Bronchial epithelial cell (primary cell): ENCODE data around the gene LMX1B. TPM values are rescaled to one million over a fixed set of nuclear protein-coding genes. Genes with fewer than 3 reads are reported as not detected.

Source experiments
- DNase-seq: peaks from one replicate; pipeline ENCODE4 v3.0.0-alpha.2; 2010; ENCODE audit warnings: low read depth
- FAIRE-seq: peaks from 2 replicates; lab custom pipeline; 2011; peaks lifted over from hg19 to GRCh38; lab: Jason Lieb, UNC
- H3K27me3 ChIP-seq: 2 replicates; pipeline ENCODE4 v1.5.1; 2011; ENCODE audit warnings: low read length; ENCODE audit not compliant: control insufficient read depth, insufficient read depth
- H3K36me3 ChIP-seq: 2 replicates; pipeline ENCODE4 v1.5.1; 2011; ENCODE audit warnings: low read length; ENCODE audit not compliant: control insufficient read depth, insufficient read depth
- H3K4me3 ChIP-seq: 2 replicates; pipeline ENCODE4 v1.5.1; 2011; ENCODE audit warnings: mild to moderate bottlenecking, low read depth, low read length, control low read depth
- CTCF ChIP-seq: IDR thresholded peaks from 2 replicates; pipeline ENCODE4 v1.5.1; 2011; ENCODE audit warnings: mild to moderate bottlenecking, moderate library complexity, low read length, control low read depth, inconsistent platforms; ENCODE audit not compliant: insufficient read depth, severe bottlenecking
- total RNA-seq: library from RNA; depleted of rRNA; stranded (reverse); fragments of >200 nt; gene quantifications from 2 replicates; pipeline ENCODE4 v1.2.1, GENCODE V29; 2014

The LMX1B gene
- total RNA-seq, 1 donor from 2014 or later = not detected

DNA sequence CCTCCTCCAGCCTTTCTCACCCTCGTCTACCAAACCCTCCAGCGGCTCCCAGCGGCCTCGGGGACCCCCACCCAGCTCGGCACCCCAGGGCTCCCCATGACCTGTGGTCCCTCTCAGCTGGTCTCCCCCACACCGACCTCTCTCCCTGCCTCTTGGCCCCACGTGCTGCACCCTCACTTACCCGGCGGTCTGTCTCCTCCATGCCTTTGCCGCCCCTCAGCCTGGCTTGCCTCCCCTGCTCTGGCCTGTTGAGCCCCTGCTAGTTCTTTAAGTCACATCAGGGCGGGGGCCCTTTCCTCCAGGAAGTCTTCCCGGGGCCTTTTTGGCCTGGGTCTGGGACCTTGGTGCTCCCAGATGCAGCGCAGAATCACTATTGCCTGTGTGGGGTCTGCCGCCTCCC is 81.5 kb downstream of the LMX1B start:
- TF ChIP-seq CTCF = no peak
- Histone ChIP-seq H3K27me3 (peaks cover 4% of the 10 kb centered on the region), H3K36me3 (no peaks in the 10 kb centered on the region), H3K4me3 (no peak overlapping the region)
- DNase-seq (no peak), FAIRE-seq (no peak)

DNA sequence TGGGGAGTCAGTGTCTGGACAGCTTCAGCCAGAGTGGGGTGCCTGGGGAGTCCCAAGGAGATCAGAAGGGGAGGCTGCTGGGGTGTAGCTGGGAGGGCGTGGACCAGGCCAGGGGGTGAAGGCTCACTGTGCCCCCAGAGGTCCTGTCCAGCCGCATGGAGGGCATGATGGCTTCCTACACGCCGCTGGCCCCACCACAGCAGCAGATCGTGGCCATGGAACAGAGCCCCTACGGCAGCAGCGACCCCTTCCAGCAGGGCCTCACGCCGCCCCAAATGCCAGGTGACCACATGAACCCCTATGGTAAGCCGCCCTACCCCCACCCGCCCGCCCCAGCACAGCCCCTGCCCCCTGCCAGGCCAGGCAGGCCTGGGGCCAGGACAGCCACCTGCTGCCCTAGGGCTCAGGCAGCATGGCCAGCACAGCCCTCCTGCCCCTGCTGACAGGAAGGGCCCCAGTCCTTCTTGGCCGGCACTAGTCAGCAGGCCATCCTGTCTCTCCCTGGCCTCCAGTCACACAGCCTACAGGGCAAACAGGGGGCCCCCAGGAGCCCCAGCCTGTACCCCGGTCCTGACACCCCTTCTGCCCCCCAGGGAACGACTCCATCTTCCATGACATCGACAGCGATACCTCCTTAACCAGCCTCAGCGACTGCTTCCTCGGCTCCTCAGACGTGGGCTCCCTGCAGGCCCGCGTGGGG is 82.1 kb downstream of the LMX1B start:
- DNase-seq (no peak), FAIRE-seq (no peak)
- H3K4me3 ChIP-seq = no peak overlapping the region
- TF ChIP-seq CTCF = no peak
- H3K27me3 ChIP-seq = peaks cover 5% of the 10 kb centered on the region
- H3K36me3 ChIP-seq = no peaks in the 10 kb centered on the region

- DNase-seq (no peak), FAIRE-seq (no peak)
- TF ChIP-seq CTCF = no peak
- H3K36me3 ChIP-seq = no peaks in the 10 kb centered on the region
- H3K27me3 ChIP-seq = peaks cover 5% of the 10 kb centered on the region
- H3K4me3 ChIP-seq = no peak overlapping the region
These were observed 82.8 kb downstream of the LMX1B start for GRCh38 chr9:126696401-126697145.

- no peak for DNase-seq
- TF ChIP-seq CTCF = no peak
- Histone ChIP-seq H3K27me3 (peaks cover 5% of the 10 kb centered on the region), H3K36me3 (no peaks in the 10 kb centered on the region), H3K4me3 (no peak overlapping the region)
- FAIRE-seq = no peak
These were observed 83.6 kb downstream of the LMX1B start for GRCh38 chr9:126697330-126697729.

GRCh38 chr9:126698251-126698650 is 84.5 kb downstream of the LMX1B start:
- peaks cover 7% of the 10 kb centered on the region for H3K27me3 ChIP-seq
- FAIRE-seq (no peak), DNase-seq (no peak)
- no peak overlapping the region for H3K4me3 ChIP-seq
- TF ChIP-seq CTCF = no peak
- no peaks in the 10 kb centered on the region for H3K36me3 ChIP-seq
